GM12865 (cell line): ENCODE data around the gene BACH1.

ENCODE experiments used
- DNase-seq: peaks from one replicate; pipeline ENCODE4 v3.0.0; 2010; ENCODE audit warnings: low read depth
- H3K4me3 ChIP-seq: 2 replicates; pipeline ENCODE4 v1.5.1; 2011; ENCODE audit warnings: mild to moderate bottlenecking, low read depth, low read length, control low read depth
- CTCF ChIP-seq: IDR thresholded peaks from 2 replicates; pipeline ENCODE4 v1.5.1; 2011; ENCODE audit warnings: low read length, control low read depth, low read depth, inconsistent platforms; ENCODE audit not compliant: insufficient read depth; ENCODE audit errors: missing control alignments

Gene BACH1

GRCh38 chr21:29299916-29300806 is 1.4 kb downstream of the BACH1 start:
- DNase-seq, result peak; percentile 90
- no peak for TF ChIP-seq CTCF

GRCh38 chr21:29300807-29301138 is 2.1 kb downstream of the BACH1 start:
- no peak for DNase-seq
- peak overlapping the region; percentile 83 for H3K4me3 ChIP-seq
- no peak for TF ChIP-seq CTCF

More at GRCh38 chr21:29299916-29300806, 1.4 kb downstream of the BACH1 start:
- peak overlapping the region; percentile 83 for H3K4me3 ChIP-seq

DNA sequence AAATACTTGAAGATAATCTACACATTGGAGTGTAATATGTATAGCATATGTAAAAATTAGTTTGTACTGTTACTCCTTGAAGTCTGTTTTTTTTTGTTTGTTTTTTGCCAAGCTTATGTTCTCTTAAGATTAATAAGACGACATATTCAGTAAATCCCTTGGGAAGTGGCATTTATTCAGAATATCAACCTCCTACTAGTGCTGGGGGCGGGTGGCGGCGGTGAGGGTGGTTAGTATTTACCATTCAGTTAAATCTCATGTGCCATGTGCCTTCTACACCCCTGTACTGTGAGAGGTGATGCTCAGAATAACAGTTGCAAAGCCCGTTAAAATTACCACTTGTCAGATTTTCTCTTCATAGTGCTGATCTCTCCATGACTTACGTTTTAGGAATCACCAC is 3.0 kb downstream of the BACH1 start:
- no peak for DNase-seq
- no peak for TF ChIP-seq CTCF
- H3K4me3 ChIP-seq, result peak overlapping the region; percentile 83

DNA sequence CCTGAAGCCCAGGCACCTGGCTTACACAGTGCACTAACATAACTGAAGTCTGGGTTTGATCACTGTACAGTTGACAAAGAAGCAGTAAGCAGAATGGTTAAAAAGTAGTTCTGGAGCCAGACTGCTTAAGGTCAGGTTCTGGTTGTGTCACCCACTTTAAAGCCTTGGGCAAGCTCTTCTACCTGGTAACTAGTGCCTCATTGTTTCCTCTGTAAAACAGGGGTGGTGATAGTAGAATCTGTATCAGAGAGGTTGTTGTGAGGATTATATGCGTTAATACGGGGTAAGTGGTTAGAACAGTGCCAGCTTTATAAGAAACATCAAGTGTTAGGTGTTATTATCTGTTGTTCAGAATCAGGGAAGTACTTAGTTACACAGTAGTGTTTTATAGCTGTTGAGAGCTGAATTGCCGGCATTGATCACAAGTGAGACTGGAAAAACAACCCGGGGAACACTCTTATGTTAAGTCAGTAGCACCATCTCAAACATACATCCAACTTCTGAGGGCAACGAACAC is 3.7 kb downstream of the BACH1 start:
- no peak for TF ChIP-seq CTCF
- peak; percentile 35 for DNase-seq
- peak overlapping the region; percentile 83 for H3K4me3 ChIP-seq

DNA sequence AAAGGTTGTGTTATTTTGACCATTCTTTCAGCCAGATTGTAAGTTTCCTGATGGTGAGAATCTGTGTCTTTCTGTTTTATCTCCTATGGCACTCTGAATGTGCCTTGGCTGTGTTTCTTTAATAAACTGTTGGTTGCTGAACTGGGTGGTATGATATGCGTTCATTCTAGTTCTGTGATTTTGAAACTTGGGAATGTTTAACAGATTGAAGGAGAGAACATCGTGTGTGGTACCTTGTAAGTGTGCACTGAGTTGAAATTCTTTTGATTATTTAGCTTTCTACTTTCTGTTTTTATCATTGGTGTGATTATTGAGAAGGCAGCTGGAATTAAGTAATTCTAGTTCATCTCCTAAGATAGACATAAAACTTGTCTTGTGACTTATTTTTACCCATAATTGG is 4.6 kb downstream of the BACH1 start:
- TF ChIP-seq CTCF, result no peak
- peak overlapping the region; percentile 83 for H3K4me3 ChIP-seq
- no peak for DNase-seq

DNA sequence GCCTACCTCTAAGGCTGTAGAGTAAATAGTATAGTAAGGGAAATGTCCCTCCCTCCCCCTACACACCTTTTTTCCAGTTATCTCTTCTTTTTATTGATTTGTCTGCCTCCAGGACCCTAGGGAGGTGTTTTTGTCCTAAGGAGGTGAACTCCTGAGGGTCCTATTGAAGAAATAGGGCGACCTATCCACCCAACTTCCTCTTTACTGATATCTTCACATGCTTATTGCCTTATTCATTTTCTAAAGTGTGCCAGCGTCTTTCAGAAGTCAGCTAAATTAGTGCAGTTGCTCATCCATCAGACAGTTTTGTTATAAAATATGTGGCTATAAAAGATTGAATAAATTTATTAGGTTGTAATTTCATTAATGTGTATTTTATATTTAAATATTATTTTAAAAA is 5.9 kb downstream of the BACH1 start:
- TF ChIP-seq CTCF, result no peak
- DNase-seq, result no peak
- peak overlapping the region; percentile 18; the same call in 1 of the 2 replicates for H3K4me3 ChIP-seq
